Measurements from ENCODE around the gene FERMT2. TPM values are rescaled to one million over a fixed set of nuclear protein-coding genes. Genes with fewer than 3 reads are reported as not detected.
A peak's percentile ranks its signal among the peaks of the same experiment; 100 is the strongest.

The FERMT2 gene
- total and polyA plus RNA-seq, 8 donors, result 25.9 to 213 (median 63.3) TPM

- TF ChIP-seq EP300 (IDR thresholded peaks at IDR 0.05), result no peak
- TF ChIP-seq, protein P1, sequence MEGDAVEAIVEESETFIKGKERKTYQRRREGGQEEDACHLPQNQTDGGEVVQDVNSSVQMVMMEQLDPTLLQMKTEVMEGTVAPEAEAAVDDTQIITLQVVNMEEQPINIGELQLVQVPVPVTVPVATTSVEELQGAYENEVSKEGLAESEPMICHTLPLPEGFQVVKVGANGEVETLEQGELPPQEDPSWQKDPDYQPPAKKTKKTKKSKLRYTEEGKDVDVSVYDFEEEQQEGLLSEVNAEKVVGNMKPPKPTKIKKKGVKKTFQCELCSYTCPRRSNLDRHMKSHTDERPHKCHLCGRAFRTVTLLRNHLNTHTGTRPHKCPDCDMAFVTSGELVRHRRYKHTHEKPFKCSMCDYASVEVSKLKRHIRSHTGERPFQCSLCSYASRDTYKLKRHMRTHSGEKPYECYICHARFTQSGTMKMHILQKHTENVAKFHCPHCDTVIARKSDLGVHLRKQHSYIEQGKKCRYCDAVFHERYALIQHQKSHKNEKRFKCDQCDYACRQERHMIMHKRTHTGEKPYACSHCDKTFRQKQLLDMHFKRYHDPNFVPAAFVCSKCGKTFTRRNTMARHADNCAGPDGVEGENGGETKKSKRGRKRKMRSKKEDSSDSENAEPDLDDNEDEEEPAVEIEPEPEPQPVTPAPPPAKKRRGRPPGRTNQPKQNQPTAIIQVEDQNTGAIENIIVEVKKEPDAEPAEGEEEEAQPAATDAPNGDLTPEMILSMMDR (IDR thresholded peaks at IDR 0.05), result no peak
- no peak for TF ChIP-seq POLR2A (IDR thresholded peaks at IDR 0.05)
- no peak for TF ChIP-seq POLR2AphosphoS5 (IDR thresholded peaks at IDR 0.05)
- intact Hi-C loops (cut with DNase I; ENCODE audit: low total_unique reads), result no loop called here
- peak overlapping the region; percentile 72 to 94 (median 87) for H3K4me3 ChIP-seq
- 6 to 21% (median 13%) methylated on average over 2 of the region's 2 CpGs for WGBS, 5 donors
- H3K27me3 ChIP-seq, result peaks cover 0 to 25% (median 10%) of the 10 kb centered on the region in 3 donors
- peak overlapping the region in 4 of 5 donors; percentile 96 to 99 (median 97) for H3K27ac ChIP-seq
- peaks cover 0 to 9% (median 5%) of the 10 kb centered on the region in 4 donors for H3K36me3 ChIP-seq
- peaks cover 8 to 63% (median 38%) of the 10 kb centered on the region in 4 donors for H3K4me1 ChIP-seq
- no peaks in the 10 kb centered on the region for H3K9me3 ChIP-seq
- no peak for DNase-seq
Measured at GRCh38 chr14:52949249-52949648, 1.6 kb downstream of the FERMT2 start.

DNA sequence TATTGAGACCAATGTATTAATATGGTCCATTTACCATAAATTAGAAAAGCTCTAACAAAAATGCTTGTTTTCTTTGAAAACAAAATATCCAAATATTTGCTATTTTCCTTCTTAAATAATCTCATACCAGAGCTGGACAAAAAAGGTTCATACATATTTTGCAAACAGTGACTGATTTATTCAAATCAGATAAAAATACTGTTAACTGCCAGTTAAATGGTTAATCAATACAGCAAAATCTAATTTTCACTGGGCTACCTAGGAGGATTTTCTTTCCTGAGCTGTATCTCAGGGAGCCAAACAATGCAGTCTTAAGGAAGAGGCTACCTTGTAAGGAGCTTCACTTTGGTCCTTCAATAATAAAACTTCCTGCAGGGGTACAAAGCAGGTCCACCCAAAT lies 2.0 kb downstream of the FERMT2 start:
- Histone ChIP-seq H3K4me1 (peaks cover 8 to 65% (median 39%) of the 10 kb centered on the region in 4 donors), H3K9me3 (no peaks in the 10 kb centered on the region), H3K27ac (peak overlapping the region in 1 of 5 donors; percentile 99), H3K36me3 (peaks cover 0 to 9% (median 5%) of the 10 kb centered on the region in 4 donors), H3K4me3 (peak overlapping the region; percentile 72 to 94 (median 87)), H3K27me3 (peaks cover 0 to 25% (median 10%) of the 10 kb centered on the region in 3 donors)
- TF ChIP-seq POLR2A (IDR thresholded peaks at IDR 0.05) (no peak), EP300 (IDR thresholded peaks at IDR 0.05) (no peak), POLR2AphosphoS5 (IDR thresholded peaks at IDR 0.05) (no peak)
- TF ChIP-seq, protein P1 (IDR thresholded peaks at IDR 0.05), result no peak
- no peak for DNase-seq
- intact Hi-C loops (cut with DNase I; ENCODE audit: low total_unique reads), result no loop called here

GRCh38 chr14:52948039-52948438 lies 2.8 kb downstream of the FERMT2 start:
- Histone ChIP-seq H3K9me3 (no peaks in the 10 kb centered on the region), H3K4me1 (peaks cover 8 to 70% (median 40%) of the 10 kb centered on the region in 4 donors), H3K27ac (peak overlapping the region in 2 of 5 donors; percentile 11 to 99), H3K36me3 (peaks cover 0 to 9% (median 5%) of the 10 kb centered on the region in 4 donors), H3K4me3 (peak overlapping the region; percentile 72 to 94 (median 87)), H3K27me3 (peaks cover 0 to 25% (median 10%) of the 10 kb centered on the region in 3 donors)
- no peak for TF ChIP-seq EP300 (IDR thresholded peaks at IDR 0.05)
- TF ChIP-seq, protein P1 (IDR thresholded peaks at IDR 0.05), result no peak
- no peak for TF ChIP-seq POLR2AphosphoS5 (IDR thresholded peaks at IDR 0.05)
- no peak for TF ChIP-seq POLR2A (IDR thresholded peaks at IDR 0.05)
- DNase-seq, result no peak
- WGBS, 5 donors, result 51 to 68% (median 58%) methylated on average over 3 of the region's 3 CpGs
- intact Hi-C loops (cut with DNase I; ENCODE audit: low total_unique reads), result no loop called here

GRCh38 chr14:52944254-52944653 lies 6.6 kb downstream of the FERMT2 start:
- Histone ChIP-seq H3K9me3 (no peaks in the 10 kb centered on the region), H3K27ac (no peak overlapping the region), H3K4me1 (peaks cover 0 to 79% (median 41%) of the 10 kb centered on the region in 4 donors), H3K36me3 (peaks cover 0 to 9% (median 5%) of the 10 kb centered on the region in 4 donors), H3K4me3 (no peak overlapping the region), H3K27me3 (peaks cover 0 to 4% (median 0%) of the 10 kb centered on the region in 3 donors)
- 59 to 85% (median 67%) methylated on average over 2 of the region's 2 CpGs for WGBS, 5 donors
- intact Hi-C loops (cut with DNase I; ENCODE audit: low total_unique reads), result no loop called here
- DNase-seq, result no peak
- TF ChIP-seq EP300 (IDR thresholded peaks at IDR 0.05) (no peak), POLR2A (IDR thresholded peaks at IDR 0.05) (no peak), POLR2AphosphoS5 (IDR thresholded peaks at IDR 0.05) (no peak)
- TF ChIP-seq, protein P1 (IDR thresholded peaks at IDR 0.05), result no peak
